HG02623 (cell line): ENCODE results near the gene ZFPM1.
"Not testable (repeated sequence)": the region's sequence is repeated elsewhere in the genome, so short reads cannot be mapped to it uniquely, and the experiment has no call there.

Experiments used
- ATAC-seq: cut with Tn5 transposase; IDR thresholded peaks from one replicate; pipeline ENCODE4 v1.9.1; 2021; ENCODE audit warnings: moderate library complexity; ENCODE audit not compliant: unreplicated experiment

Gene ZFPM1

GRCh38 chr16:88511060-88511459, 58.0 kb downstream of the ZFPM1 start:
- no peak for ATAC-seq

- ATAC-seq: no peak
Observed at GRCh38 chr16:88511906-88512305, 58.8 kb downstream of the ZFPM1 start.

GRCh38 chr16:88512728-88513696, 59.9 kb downstream of the ZFPM1 start:
- ATAC-seq: no peak

GRCh38 chr16:88514070-88514469, 61.0 kb downstream of the ZFPM1 start:
- ATAC-seq: no peak

- no peak for ATAC-seq
Observed at GRCh38 chr16:88514526-88515232, 61.6 kb downstream of the ZFPM1 start.

- ATAC-seq: no peak
Observed at GRCh38 chr16:88515371-88515770, 62.3 kb downstream of the ZFPM1 start.

- no peak for ATAC-seq
Observed at GRCh38 chr16:88515925-88516594, 63.0 kb downstream of the ZFPM1 start.

- no peak for ATAC-seq
Observed at GRCh38 chr16:88516601-88517061, 63.6 kb downstream of the ZFPM1 start.

- not testable (repeated sequence) for ATAC-seq
Observed at GRCh38 chr16:88517208-88517774, 64.2 kb downstream of the ZFPM1 start.

GRCh38 chr16:88518411-88519111, 65.5 kb downstream of the ZFPM1 start:
- not testable (repeated sequence) for ATAC-seq

GRCh38 chr16:88519240-88519639, 66.2 kb downstream of the ZFPM1 start:
- no peak for ATAC-seq

GRCh38 chr16:88519938-88520653, 67.0 kb downstream of the ZFPM1 start:
- ATAC-seq: no peak

- ATAC-seq: no peak
Observed at GRCh38 chr16:88521674-88522073, 68.6 kb downstream of the ZFPM1 start.

GRCh38 chr16:88522276-88522949, 69.3 kb downstream of the ZFPM1 start:
- no peak for ATAC-seq

- ATAC-seq: no peak
Observed at GRCh38 chr16:88523309-88524161, 70.5 kb downstream of the ZFPM1 start.

- ATAC-seq: no peak
Observed at GRCh38 chr16:88524274-88524972, 71.3 kb downstream of the ZFPM1 start.

GRCh38 chr16:88524973-88525662, 72.0 kb downstream of the ZFPM1 start:
- ATAC-seq: no peak
